SK-N-SH treated with all-trans-retinoic acid at 6 μM for 48 hours (cell line): ENCODE measurements around the gene STOML1.

Experiments used
- CSDC2 ChIP-seq: fragments of 250-450 bp; sonication (Bioruptor Pico); IDR thresholded peaks from 2 replicates; pipeline ENCODE4 v1.5.0; 2020; ENCODE audit warnings: mild to moderate bottlenecking, moderate library complexity
- PATZ1 ChIP-seq: fragments of 250-450 bp; sonication (Bioruptor Pico); IDR thresholded peaks from 2 replicates; pipeline ENCODE4 v1.8.0; 2020; ENCODE audit warnings: mild to moderate bottlenecking, moderate library complexity, borderline replicate concordance
- PPARA ChIP-seq: fragments of 250-450 bp; sonication (Bioruptor Pico); IDR thresholded peaks from 2 replicates; pipeline ENCODE4 v1.5.0; 2020; ENCODE audit warnings: mild to moderate bottlenecking, borderline replicate concordance
- RARB ChIP-seq: fragments of 250-450 bp; sonication (Bioruptor Pico); IDR thresholded peaks from 2 replicates; pipeline ENCODE4 v1.8.0; 2021; ENCODE audit warnings: mild to moderate bottlenecking, moderate library complexity
- TSHZ2 ChIP-seq: fragments of 250-450 bp; sonication (Bioruptor Pico); IDR thresholded peaks from 2 replicates; pipeline ENCODE4 v1.5.0; 2020; ENCODE audit warnings: mild to moderate bottlenecking, moderate library complexity
- ZFP30 ChIP-seq: fragments of 450-650 bp; formaldehyde crosslinking; IDR thresholded peaks from 2 replicates; pipeline ENCODE4 v1.5.0; 2022; ENCODE audit warnings: mild to moderate bottlenecking, moderate library complexity
- ZNF565 ChIP-seq: fragments of 450-650 bp; formaldehyde crosslinking; conservative IDR thresholded peaks from 2 replicates; pipeline ENCODE4 v1.5.0; 2020; ENCODE audit warnings: low read depth, mild to moderate bottlenecking, moderate library complexity
- ZNF70 ChIP-seq: fragments of 450-650 bp; formaldehyde crosslinking; IDR thresholded peaks from 2 replicates; pipeline ENCODE4 v1.5.0; 2020; ENCODE audit warnings: mild to moderate bottlenecking, moderate library complexity
- ZNF8 ChIP-seq: fragments of 450-650 bp; formaldehyde crosslinking; IDR thresholded peaks from 2 replicates; pipeline ENCODE4 v1.5.0; 2020; ENCODE audit warnings: mild to moderate bottlenecking, moderate library complexity

- TF ChIP-seq PATZ1 (CRISPR knock-in tag), result no peak
- no peak for TF ChIP-seq ZNF70 (CRISPR knock-in tag)
- no peak for TF ChIP-seq ZFP30 (CRISPR knock-in tag)
- TF ChIP-seq ZNF565 (CRISPR knock-in tag), result no peak
- no peak for TF ChIP-seq TSHZ2
- no peak for TF ChIP-seq PPARA
- TF ChIP-seq RARB (CRISPR knock-in tag), result no peak
- no peak for TF ChIP-seq ZNF8 (CRISPR knock-in tag)
- no peak for TF ChIP-seq CSDC2 (CRISPR knock-in tag)
These were observed 4.2 kb upstream of the STOML1 start for GRCh38 chr15:73996267-73996666.
